HEK293T (cell line): ENCODE results near the gene ARSD.

Experiments used
- CTBP1 ChIP-seq: fragments of 450-650 bp; IDR thresholded peaks from 2 replicates; pipeline ENCODE4 v1.6.1; 2016; ENCODE audit warnings: borderline replicate concordance
- ELF4 ChIP-seq: fragments of 450-650 bp; IDR thresholded peaks from 2 replicates; pipeline ENCODE4 v1.6.1; 2017; ENCODE audit warnings: antibody characterized with exemption
- FOXA1 ChIP-seq: fragments of 450-650 bp; IDR thresholded peaks from 2 replicates; pipeline ENCODE4 v1.6.1; 2016; ENCODE audit warnings: mild to moderate bottlenecking
- FOXM1 ChIP-seq: fragments of 450-650 bp; IDR thresholded peaks from 2 replicates; pipeline ENCODE4 v1.6.1; 2017; ENCODE audit warnings: mild to moderate bottlenecking, borderline replicate concordance
- SP1 ChIP-seq: fragments of 450-650 bp; IDR thresholded peaks from 2 replicates; pipeline ENCODE4 v1.6.1; 2017
- ZNF384 ChIP-seq: fragments of 450-650 bp; IDR thresholded peaks from 2 replicates; pipeline ENCODE4 v1.6.1; 2016

DNA sequence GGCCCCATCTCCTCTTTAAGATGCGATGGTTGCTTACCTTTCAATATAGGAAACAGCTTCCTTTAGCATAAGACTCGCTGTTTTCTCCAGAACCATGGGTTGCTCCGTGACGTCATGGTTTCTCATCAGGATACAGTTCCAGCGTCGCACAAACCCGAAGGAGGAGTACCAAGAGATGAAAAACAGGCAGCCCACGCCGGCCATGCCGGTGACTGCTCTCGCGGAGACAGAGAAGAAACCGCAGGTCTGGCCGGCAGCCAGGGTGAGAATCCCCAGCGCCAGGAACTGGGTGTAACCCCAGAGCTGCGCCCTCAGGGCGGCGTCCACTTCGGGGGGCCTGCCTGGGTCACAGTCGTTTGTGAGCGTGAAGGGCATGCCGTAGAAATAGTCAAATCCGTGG lies 11.4 kb downstream of the ARSD start:
- TF ChIP-seq FOXA1 = no peak
- TF ChIP-seq ELF4 = no peak
- TF ChIP-seq SP1 = no peak
- TF ChIP-seq ZNF384 = no peak
- TF ChIP-seq FOXM1 = no peak
- TF ChIP-seq CTBP1 = no peak
